Spleen (tissue), 7 donors: ENCODE data around the gene RNF123.

Experiments used
- CTCF ChIP-seq, 11 experiments: fragments of 200-600 bp in 7 of 11; fragments of 450-650 bp in 4 of 11; sonication (generic) in 4 of 11; IDR thresholded peaks in 8 of 11; conservative IDR thresholded peaks in 3 of 11; 1 replicate in 7 of 11; 2 replicates in 4 of 11; pipeline versions ENCODE4 v1.4.0 to v1.8.0; 2016 to 2021; ENCODE audit warnings: antibody characterized with exemption in 11 of 11, inconsistent platforms in 4 of 11, mild to moderate bottlenecking in 1 of 11
- POLR2A ChIP-seq, 3 donors: fragments of 450-650 bp; IDR thresholded peaks; one replicate each; pipeline ENCODE4 v1.5.1; 2017; ENCODE audit warnings: antibody characterized with exemption in 3 of 3, mild to moderate bottlenecking in 1 of 3
- POLR2AphosphoS5 ChIP-seq, 3 donors: sonication (generic); formaldehyde crosslinking; IDR thresholded peaks; one replicate each; pipeline ENCODE4 v1.5.1; 2017; ENCODE audit warnings: antibody characterized with exemption in 3 of 3
- donor health status: DM: no; HTN: no; CAD: no; lungs with moderate emphysema.
- donor health status: DM: no; HTN: no; CAD: no.
- donor health status: DM: no; HTN: no; CAD: no.

- TF ChIP-seq POLR2A (IDR thresholded peaks at IDR 0.05), result no peak
- no peak for TF ChIP-seq CTCF (IDR thresholded peaks at IDR 0.05 in 8 of 11, conservative IDR thresholded peaks at IDR 0.05 in 3 of 11)
- TF ChIP-seq POLR2AphosphoS5 (IDR thresholded peaks at IDR 0.05), result no peak
Observed at GRCh38 chr3:49661281-49661680, 28.1 kb upstream of the RNF123 start.
